ENCODE results near the gene SMIM28.
"Not testable (repeated sequence)": the region's sequence is repeated elsewhere in the genome, so short reads cannot be mapped to it uniquely, and the experiment has no call there.

SMIM28 gene

GRCh38 chr6:138377844-138378243, at the start of gene SMIM28:
TSS of gene SMIM28 (plus strand) at chr6:138377905. CDS start at chr6:138378073, 168 bp downstream.
- DNase-seq, result peak; percentile 44

- no peak for DNase-seq
Observed at GRCh38 chr6:138328210-138328609, 49.5 kb upstream of the SMIM28 start.

GRCh38 chr6:138330763-138331162, 46.9 kb upstream of the SMIM28 start:
- DNase-seq, result no peak

GRCh38 chr6:138331444-138331843, 46.3 kb upstream of the SMIM28 start:
- no peak for DNase-seq

GRCh38 chr6:138331984-138332383, 45.7 kb upstream of the SMIM28 start:
- no peak for DNase-seq

GRCh38 chr6:138334000-138334399, 43.7 kb upstream of the SMIM28 start:
- no peak for DNase-seq

- DNase-seq, result no peak
Observed at GRCh38 chr6:138334963-138335362, 42.7 kb upstream of the SMIM28 start.

GRCh38 chr6:138336221-138336620, 41.5 kb upstream of the SMIM28 start:
- DNase-seq, result no peak

- no peak for DNase-seq
Observed at GRCh38 chr6:138337076-138337475, 40.6 kb upstream of the SMIM28 start.

- no peak for DNase-seq
Observed at GRCh38 chr6:138339024-138339423, 38.7 kb upstream of the SMIM28 start.

GRCh38 chr6:138341176-138341575, 36.5 kb upstream of the SMIM28 start:
- no peak for DNase-seq

- DNase-seq, result no peak
Observed at GRCh38 chr6:138343112-138343511, 34.6 kb upstream of the SMIM28 start.

GRCh38 chr6:138345565-138346285, 32.0 kb upstream of the SMIM28 start:
- DNase-seq, result no peak

GRCh38 chr6:138346302-138347195, 31.2 kb upstream of the SMIM28 start:
- DNase-seq, result no peak

GRCh38 chr6:138347864-138348263, 29.8 kb upstream of the SMIM28 start:
- no peak for DNase-seq

- no peak for DNase-seq
Observed at GRCh38 chr6:138349891-138350290, 27.8 kb upstream of the SMIM28 start.

- no peak for DNase-seq
Observed at GRCh38 chr6:138357928-138358327, 19.8 kb upstream of the SMIM28 start.

- not testable (repeated sequence) for DNase-seq
Observed at GRCh38 chr6:138368684-138369083, 9.0 kb upstream of the SMIM28 start.

- no peak for DNase-seq
Observed at GRCh38 chr6:138370631-138371451, 6.9 kb upstream of the SMIM28 start.

GRCh38 chr6:138371452-138371711, 6.3 kb upstream of the SMIM28 start:
- DNase-seq, result no peak

GRCh38 chr6:138371720-138372119, 6.0 kb upstream of the SMIM28 start:
- no peak for DNase-seq

- no peak for DNase-seq
Observed at GRCh38 chr6:138372711-138373463, 4.8 kb upstream of the SMIM28 start.

- DNase-seq, result no peak
Observed at GRCh38 chr6:138374230-138374629, 3.5 kb upstream of the SMIM28 start.
